Loucy (cell line): Measurements from ENCODE around the gene MOB3B.

Source experiments
- CTCF ChIP-seq: fragments of 200-600 bp; sonication (generic); conservative IDR thresholded peaks from 2 replicates; pipeline ENCODE4 v1.5.1; 2014; ENCODE audit warnings: mild to moderate bottlenecking, antibody characterized with exemption, low read length
- EZH2phosphoT487 ChIP-seq: fragments of 200-600 bp; IDR thresholded peaks from 2 replicates; pipeline ENCODE4 v1.6.1; 2018; ENCODE audit warnings: antibody characterized with exemption, mild to moderate bottlenecking, moderate library complexity, borderline replicate concordance

GRCh38 chr9:27564670-27565069 lies 35.1 kb upstream of the MOB3B start:
- no peak for TF ChIP-seq CTCF
- TF ChIP-seq EZH2phosphoT487 = no peak
